SIG-M5 treated with dmso at 0.1 percent for 504 hours (cell line): ENCODE data around the gene TMEM108.

Experiments used
- DNase-seq: peaks from one replicate; lab custom pipeline; 2025; ENCODE audit not compliant: unreplicated experiment; lab: John Stamatoyannopoulos, UW

Gene TMEM108

DNA sequence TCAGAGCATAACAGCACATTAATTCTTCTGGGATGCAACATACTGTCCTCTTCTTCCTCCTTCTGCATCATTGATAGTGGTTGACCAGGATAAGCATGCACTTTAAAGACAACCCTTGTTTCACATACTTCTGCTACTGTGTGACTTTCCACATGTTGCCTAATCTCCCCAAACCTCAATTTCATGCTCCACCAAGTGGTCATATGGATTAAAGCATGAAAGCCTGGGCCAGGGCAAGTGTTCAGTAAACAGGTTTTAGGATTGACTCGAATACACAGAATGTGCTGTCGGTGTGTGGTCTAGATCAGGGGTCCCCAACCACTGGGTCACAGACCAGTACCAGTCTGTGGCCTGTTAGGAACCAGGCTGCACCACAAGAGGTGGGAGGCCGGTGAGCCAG is 339.2 kb downstream of the TMEM108 start:
- DNase-seq = peak; percentile 82

DNA sequence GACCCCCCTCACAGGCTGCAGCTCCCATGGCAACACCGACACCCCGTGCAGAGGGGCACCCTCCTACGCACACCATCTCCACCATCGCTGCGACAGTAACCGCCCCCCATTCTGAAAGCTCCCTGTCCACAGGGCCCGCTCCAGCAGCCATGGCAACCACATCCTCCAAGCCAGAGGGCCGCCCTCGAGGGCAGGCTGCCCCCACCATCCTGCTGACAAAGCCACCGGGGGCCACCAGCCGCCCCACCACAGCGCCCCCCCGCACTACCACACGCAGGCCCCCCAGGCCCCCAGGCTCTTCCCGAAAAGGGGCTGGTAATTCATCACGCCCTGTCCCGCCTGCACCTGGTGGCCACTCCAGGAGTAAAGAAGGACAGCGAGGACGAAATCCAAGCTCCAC is 341.7 kb downstream of the TMEM108 start:
- no peak for DNase-seq

DNA sequence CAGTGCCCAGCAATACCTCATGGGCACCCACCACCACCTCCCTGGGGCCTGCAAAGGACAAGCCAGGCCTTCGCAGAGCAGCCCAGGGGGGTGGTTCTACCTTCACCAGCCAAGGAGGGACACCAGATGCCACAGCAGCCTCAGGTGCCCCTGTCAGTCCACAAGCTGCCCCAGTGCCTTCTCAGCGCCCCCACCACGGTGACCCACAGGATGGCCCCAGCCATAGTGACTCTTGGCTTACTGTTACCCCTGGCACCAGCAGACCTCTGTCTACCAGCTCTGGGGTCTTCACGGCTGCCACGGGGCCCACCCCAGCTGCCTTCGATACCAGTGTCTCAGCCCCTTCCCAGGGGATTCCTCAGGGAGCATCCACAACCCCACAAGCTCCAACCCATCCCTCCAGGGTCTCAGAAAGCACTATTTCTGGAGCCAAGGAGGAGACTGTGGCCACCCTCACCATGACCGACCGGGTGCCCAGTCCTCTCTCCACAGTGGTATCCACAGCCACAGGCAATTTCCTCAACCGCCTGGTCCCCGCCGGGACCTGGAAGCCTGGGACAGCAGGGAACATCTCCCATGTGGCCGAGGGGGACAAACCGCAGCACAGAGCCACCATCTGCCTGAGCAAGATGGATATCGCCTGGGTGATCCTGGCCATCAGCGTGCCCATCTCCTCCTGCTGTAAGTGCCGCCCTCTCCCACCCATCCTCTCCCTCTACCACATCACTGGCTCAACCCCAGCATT is 342.5 kb downstream of the TMEM108 start:
- no peak for DNase-seq

DNA sequence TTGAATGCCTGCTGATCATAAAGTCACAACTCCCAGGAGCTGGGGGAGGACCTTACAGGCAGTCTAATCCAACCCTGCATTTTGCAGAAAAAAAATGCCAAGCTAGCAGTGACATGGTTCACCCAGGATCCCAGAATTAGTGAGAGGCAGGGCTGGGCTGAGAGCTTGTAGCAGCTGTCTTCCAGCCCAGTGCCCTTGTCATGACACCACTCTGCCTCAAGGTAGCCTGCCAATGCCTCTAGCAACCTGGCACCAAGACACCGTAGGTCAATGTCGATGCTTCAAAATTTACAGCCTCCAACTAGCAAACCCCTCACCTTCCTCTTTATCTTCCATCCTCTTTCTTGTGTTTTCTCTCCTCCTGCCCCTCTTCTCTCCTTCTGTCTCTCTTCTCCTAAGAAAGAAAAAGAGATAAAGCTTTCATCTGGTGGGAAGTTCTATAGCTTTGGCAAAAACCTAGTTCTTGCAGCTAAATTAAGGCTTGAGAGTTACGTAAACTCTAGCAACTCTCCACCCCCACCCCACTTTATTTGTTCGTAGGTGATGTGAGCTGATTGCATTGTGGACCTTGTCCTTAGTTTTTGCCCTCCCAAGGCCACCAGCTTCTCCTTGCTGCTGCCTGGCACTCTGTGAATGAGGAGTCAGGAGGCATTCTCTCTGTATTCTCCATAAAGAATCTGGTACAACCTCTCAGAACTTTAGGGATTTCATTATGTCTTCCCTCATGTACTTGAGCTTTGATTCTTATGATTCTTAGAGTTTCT is 343.3 kb downstream of the TMEM108 start:
- DNase-seq = no peak

DNA sequence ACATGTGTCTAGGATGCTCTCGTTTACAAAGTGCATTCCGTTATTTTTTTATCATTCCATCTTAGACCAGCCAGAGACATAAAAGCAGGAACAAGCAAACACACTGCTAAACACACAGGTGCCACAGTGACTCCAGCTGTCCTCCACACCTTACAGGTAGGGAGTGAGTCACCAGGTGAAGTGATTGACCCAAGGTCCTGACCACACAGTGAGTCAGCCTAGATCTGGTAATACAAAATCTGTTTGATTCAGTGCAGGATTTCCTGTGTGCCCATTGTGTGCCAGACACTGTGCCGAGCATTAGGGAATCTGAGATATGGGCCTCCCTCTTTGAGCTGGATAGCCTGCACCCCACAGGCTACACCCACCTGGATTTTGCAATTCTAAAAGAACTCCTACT is 345.0 kb downstream of the TMEM108 start:
- DNase-seq = no peak

DNA sequence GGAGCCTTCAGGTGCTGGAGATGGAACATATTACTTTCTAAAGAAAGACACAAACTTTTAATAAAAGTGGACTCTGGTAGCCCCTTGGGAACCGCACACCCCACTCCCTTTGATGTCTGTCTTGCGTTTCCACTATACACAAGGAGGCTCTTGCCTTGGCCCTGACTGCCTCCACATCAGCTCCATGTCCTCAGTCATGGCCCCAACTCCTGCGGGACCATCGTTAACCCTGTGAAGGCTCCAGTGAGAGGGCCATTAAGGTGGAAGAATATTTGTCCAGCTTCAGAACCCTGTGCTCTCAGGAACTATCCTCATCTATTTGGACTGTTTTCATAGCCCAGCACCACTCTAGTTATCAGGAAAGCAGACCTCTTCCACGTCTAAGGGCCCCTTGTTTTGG is 345.6 kb downstream of the TMEM108 start:
- no peak for DNase-seq

DNA sequence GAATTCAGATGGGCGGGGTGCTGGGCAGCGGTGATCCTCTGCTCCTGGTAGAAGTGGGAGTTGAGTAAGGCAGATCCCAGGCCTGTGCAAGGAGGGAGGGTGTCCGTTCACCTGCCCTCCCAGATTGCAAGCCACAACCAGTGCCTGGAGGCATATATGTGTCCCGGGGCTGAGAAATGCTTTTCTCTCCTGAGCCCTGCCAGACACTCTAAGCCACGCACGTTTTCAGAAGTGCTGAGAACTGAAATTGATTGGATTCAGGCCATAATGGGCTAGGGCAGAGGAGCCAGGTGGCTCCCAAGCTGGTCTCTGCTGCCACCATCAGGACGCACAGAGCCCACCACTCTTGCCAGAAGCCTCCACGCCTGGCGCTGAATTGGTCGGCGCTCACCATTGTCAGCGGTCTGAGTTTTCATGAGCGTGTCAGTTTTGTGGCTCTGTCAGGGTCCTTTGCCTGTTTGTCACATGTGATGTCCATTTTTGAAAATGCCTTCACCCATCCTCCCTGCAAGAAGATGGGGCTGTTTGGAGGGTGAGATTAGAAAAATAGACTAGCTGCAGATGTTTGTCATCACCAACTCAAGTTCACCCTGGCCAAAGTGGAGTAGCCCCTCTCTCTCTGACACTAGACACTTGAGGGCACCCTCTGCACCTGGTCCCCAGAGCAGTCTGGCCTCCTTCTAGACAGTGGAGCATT is 346.3 kb downstream of the TMEM108 start:
- DNase-seq = peak; percentile 57

DNA sequence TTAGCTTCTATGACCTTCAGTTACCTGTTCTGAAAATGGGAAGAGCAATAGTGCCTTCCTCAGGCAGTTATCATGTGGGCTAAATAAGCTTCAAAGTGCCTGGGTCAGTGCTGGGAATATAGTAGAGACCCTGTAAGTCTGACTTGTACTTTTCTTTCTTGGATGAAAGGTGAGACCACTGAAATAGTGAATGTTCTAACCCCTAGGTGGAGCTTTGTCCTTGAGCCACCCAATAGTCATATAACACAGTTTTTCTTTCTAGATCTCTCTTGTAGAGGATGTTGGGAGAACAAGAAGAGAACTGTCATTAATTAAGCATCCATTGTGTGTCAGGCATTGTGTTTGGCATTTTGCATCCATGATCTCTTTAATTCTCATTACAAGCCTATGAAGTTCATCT is 348.7 kb downstream of the TMEM108 start:
- no peak for DNase-seq

DNA sequence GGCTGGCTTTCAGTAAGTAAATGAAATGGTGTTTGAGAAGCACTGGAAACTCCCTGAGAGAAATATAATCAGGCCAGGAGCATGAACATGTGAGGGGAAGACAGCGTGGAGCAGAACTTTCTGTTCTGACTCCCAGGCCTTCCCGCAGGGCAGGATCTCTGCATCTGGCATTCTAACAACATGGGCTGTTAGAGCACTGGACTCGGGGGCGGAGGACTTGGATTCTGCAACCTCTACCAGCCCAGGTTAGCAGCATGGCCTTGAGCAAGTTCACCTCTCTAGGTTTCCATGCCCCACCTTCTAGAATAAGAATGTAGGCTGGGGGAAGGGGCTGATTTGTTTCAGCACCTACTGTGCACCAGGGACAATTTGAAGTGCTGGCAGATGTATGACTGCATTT is 349.1 kb downstream of the TMEM108 start:
- DNase-seq = no peak

DNA sequence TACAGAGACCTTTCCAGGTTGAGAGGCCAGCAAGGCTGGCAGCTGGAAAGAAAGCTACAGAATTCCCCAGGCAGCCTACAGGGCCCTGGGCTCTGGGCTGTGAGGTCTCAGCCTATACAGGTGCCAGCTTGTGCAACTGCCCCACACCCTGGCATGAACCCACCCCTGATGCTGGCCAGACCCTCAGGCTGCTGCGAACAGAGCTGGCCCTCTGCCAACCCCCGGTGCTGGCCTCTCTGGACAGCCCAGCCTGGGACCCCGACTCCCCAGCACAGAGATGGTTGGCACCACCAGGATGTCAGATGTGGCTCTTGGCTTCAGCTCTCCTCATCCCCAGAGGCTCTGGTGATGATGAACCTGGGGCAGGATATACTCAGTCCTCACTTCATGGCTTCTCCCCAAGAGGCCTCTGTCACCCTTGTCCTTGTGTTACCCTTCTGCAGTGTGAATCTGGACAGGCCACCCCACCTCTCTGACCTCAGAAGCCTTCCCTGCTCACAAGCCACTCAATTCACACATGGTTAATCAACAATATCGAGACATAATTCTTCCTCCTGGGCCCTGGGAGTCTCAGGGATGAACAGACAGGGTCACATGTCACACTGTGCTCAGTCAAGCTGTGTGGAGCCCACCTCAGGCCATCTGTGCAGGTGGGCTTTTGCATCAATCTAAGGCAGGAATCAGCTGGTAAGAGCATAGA is 350.7 kb downstream of the TMEM108 start:
- no peak for DNase-seq

DNA sequence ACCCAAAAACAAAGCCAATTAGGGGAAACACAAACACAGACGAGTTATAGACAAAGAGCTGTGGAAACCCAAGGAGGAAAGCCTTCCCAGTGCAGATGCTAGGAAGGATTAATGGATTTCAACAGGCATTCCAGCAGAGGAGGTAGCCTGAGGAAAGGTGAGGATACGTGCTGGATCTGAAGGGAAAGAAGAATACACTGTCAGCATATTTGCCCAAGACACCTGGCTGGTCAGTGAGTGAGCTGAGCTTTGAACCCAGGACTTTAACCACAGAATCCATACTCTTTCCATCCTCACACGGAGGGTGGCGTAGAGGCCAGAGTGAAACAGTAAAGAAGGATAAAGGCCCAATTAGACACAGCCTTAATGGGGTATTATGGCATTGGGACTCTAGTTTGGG is 352.5 kb downstream of the TMEM108 start:
- no peak for DNase-seq

DNA sequence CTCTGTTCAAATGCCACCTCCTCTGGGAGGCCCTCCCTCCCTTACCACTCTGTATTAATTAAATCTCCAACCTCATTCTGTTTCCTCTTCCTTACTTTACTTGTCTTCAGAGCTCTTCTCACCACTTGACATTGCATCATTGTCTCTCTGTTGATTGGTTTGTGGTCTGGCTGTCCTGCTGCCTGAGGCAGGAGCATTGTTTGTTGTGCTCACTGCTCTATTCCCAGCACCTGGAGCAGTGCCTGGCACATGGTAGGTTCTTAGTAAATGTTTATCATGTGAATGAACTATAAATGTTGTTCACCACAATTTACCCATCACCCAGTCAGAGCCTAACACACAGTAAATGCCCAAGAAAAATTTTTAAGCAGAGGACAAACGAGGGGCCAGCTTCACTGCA is 355.0 kb downstream of the TMEM108 start:
- DNase-seq = peak; percentile 20

DNA sequence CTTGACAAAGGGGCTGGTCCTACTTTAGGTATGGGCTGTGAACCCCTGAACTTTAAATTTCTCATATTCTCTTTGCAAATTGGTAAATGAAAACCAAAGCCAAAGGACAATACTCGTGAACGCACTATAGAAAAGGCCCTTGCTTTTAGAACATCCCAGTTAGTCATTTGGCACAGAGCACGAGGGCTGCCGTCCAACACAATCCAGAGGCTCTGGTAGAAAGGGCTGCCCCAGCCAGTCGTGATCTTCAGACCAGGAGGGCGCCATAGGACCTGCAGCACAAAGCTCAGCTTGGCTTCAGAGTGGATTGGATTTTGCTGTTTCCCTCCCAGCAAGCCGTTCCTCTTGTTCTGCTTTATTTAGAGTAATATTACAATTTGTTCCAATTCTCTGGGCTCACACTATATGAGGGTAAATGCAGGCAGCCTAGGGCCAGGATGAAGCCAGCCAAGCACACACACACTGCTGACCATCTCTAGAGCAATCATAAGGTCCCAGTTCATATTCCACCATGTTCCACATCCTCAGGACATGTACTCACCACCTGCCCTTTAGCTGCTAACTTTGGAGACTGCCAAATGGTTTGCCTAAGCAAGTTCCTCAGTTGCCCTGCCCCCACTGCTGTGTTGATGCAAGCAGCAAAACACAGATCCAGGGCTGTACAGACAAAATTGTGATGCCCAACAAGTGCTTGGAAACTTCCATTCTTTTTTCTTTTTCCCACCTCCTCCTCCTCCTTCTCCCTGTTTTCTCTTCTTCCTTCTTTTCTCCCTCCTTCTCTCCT is 355.7 kb downstream of the TMEM108 start:
- DNase-seq = no peak

DNA sequence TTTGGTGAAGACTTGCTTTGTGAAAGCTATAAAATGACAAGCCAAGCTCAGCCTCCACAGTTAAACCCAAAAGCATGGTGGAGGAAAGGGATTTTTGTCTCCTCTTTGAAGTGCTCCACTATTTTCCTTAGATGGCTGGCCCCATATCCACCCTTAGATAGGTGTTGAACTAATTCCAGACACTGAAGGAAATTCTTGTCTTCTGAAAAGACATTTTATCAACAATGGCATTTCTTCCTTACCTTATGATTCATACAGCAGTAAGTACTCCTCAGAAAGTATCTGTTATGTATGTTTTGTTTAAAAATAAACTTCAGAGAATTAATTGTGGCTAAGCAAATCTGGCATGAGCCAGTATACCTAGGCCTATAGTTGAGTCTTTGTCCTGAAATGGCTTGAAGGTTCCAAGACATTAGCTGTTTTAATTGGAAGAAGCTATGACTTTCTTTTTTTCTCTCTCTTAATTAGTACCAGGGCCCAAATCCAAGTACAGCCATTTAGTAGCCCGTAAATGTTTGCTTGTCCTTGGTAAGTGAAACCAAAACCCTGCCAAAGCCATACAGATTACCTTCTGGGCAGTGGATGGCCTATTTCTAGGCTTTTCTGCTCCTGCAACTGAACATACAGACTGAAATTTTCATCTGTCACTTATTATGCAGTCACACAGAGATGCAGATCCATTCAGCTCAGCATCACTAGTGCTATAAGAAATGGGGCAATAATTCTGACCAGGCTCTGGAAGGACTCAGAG is 356.5 kb downstream of the TMEM108 start:
- no peak for DNase-seq

DNA sequence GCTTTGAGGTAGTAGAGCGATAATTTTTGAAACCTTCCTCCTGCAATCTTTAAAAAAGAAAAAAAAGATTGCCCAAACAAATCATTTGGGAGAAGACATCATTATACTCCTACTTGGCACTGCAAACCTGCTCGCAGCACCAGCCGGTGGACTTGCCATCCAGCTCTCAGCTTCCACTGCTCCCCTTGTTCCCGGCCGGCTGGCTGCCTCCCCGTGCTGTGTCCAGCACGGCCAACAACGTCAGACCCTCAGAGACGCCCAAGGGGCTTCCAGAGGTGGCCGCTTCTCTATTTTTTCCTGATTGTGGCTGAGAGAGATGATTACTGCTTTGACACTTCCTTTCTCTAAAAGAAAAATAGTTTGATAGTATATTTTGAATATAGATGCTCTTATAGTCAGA is 358.7 kb downstream of the TMEM108 start:
- DNase-seq = no peak

DNA sequence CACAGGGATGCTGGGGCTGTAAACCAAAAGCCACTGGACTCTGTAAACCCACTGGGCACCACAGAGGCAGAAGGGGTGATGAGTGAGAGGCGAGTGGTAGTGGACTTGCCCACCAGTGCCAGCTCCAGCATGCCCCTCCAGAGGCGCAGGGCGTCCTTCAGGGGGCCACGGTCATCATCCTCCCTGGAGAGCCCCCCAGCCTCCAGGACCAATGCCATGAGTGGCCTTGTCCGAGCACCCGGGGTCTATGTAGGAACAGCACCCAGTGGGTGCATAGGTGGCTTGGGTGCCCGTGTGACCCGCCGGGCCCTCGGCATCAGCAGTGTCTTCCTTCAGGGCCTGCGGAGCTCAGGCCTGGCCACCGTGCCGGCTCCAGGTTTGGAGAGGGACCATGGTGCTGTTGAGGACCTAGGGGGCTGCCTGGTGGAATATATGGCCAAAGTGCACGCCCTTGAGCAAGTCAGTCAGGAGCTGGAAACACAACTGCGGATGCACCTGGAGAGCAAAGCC is 361.9 kb downstream of the TMEM108 start, which contains the start of gene BFSP2:
TSS of gene BFSP2 (plus strand) at position 51 of the 510 bp plus-strand sequence. CDS start at position 79, 28 bp downstream.
- no peak for DNase-seq

DNA sequence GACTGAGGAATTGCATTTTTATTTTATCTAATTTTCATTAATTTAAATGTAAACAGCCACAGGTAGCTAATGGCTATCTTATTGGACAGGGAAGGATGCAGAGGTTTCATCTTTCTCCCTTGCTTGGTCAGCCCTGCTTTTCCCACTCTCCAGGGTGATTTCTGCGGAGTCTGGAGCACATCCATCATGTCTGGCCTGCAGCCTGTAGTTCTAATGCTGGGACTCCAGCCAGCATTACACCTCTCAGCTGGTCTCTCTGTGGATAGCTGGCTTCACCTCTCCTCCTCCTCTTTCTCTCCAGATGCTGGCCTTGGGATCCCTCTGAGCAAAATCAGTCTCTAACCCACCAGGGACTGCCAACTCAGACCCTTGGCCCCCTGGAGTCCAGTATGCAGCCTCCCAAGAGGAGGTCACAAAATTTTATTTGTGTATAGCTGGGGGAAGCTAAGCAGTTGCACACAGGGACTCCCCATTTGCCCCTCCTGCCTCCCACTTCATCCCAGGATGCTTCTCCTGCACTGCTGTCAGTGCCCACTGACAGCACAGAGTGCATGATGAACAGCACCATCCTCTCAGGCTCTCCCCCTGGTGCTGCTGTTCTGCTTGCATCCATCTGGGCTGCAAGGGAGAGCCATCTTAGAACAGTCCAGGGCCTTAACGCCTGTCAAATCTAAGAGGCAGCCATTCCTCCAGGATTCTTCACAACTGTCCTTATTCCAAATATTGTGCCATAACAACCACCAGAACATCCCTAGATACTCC is 363.4 kb downstream of the TMEM108 start:
- DNase-seq = no peak

DNA sequence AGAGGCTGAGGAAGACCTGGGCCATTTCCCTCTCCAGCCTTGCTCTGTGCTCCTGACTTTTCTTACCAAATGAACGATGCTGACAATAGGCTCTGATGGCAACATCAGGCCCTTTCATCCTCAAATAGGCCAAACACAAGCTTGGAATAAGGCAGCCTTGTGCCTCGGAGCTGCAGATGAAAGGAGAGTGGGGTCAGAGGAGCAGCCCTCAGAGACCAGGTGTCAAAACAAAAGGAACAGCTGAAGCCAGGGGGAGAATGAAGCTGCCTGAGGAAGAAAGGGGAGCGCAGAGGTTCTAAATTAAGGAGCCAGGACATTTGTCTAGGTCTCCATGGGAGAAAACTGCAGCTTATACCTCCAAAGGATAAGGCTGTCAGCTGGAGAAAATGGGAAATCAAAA is 366.7 kb downstream of the TMEM108 start:
- DNase-seq = no peak

DNA sequence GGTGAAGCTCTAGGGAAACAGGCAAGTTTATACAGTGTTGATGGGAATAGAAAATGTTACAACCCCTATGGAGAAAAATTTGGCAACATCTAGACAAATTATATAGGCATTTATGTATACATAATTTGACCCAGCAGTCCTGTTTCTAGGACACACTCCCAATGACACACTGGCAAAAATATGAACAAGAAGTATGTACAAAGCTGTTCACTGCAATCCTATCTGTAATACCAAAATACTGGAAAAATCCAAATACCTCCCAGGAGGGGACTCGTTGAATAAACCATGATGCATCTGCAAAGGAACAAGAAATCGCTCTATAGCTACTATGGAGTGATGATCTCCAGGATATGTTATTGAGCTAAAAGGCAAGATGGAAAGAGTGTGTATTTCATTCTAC is 370.2 kb downstream of the TMEM108 start:
- DNase-seq = no peak
